Heart left ventricle (tissue), 16 donors: ENCODE data around the gene TMEM272. TPM values are rescaled to one million over a fixed set of nuclear protein-coding genes. Genes with fewer than 3 reads are reported as not detected.

Source experiments
- ATAC-seq, 4 donors: fragments of 200-7000 bp; cut with Tn5 transposase; one replicate each; pipeline ENCODE4 v1.9.1; 2020 to 2022; ENCODE audit warnings: moderate library complexity in 4 of 4, mild to moderate bottlenecking in 3 of 4, moderate number of reproducible peaks in 1 of 4
- DNase-seq, 5 donors: peaks; one replicate each; pipeline ENCODE4 v3.0.0-alpha.2; 2020
- H3K27ac ChIP-seq, 12 donors: fragments of 200-600 bp; sonication (generic) in 4 of 12; one replicate each; pipeline versions ENCODE4 v1.5.0 to v1.8.0; 2016 to 2022; ENCODE audit warnings: mild to moderate bottlenecking in 2 of 12
- H3K27me3 ChIP-seq, 9 donors: fragments of 200-600 bp; sonication (generic) in 2 of 9; one replicate each; pipeline versions ENCODE4 v1.5.1 to v1.8.0; 2016 to 2022; ENCODE audit warnings: mild to moderate bottlenecking in 3 of 9
- H3K36me3 ChIP-seq, 9 donors: fragments of 200-600 bp; sonication (generic) in 2 of 9; one replicate each; pipeline versions ENCODE4 v1.5.0 to v1.8.0; 2018 to 2022; ENCODE audit warnings: mild to moderate bottlenecking in 2 of 9
- H3K4me1 ChIP-seq, 12 donors: fragments of 200-600 bp; sonication (generic) in 4 of 12; one replicate each; pipeline versions ENCODE4 v1.5.0 to v1.8.0; 2016 to 2022; ENCODE audit warnings: mild to moderate bottlenecking in 3 of 12
- H3K4me3 ChIP-seq, 12 donors: fragments of 200-600 bp; sonication (generic) in 4 of 12; one replicate each; pipeline versions ENCODE4 v1.5.0 to v1.8.0; 2017 to 2022; ENCODE audit warnings: mild to moderate bottlenecking in 9 of 12, moderate library complexity in 4 of 12
- H3K9me3 ChIP-seq, 12 donors: fragments of 200-600 bp; sonication (generic) in 4 of 12; one replicate each; pipeline versions ENCODE4 v1.5.0 to v1.8.0; 2016 to 2022; ENCODE audit warnings: mild to moderate bottlenecking in 1 of 12
- POLR2A ChIP-seq, 2 donors: fragments of 450-650 bp; IDR thresholded peaks; one replicate each; pipeline ENCODE4 v1.6.1; 2017; ENCODE audit warnings: antibody characterized with exemption in 2 of 2, mild to moderate bottlenecking in 2 of 2, moderate library complexity in 2 of 2
- WGBS, 4 donors: extraction: QIAGEN DNeasy Blood & Tissue Kit in 2 of 4; methylation state at CpG; one replicate each; pipeline versions ENCODE4 v1.1.5 to v1.1.7; 2013 to 2018; 5-methylcytosine and 5-hydroxymethylcytosine counted together
- intact Hi-C, 10 donors: fragments of 100-400 bp; cut with DNase I; formaldehyde crosslinking; loops; one replicate each; pipeline versions ENCODE4 v1.11.1 to v1.14.2; 2022
- polyA plus RNA-seq, 2 donors: library from polyadenylated mRNA; stranded (reverse); fragments of 200-250 nt; gene quantifications; one replicate each; pipeline ENCODE4 v1.2.3, GENCODE V29; 2013
- total RNA-seq, 9 donors: library from RNA; depleted of rRNA in 2 of 9; stranded (reverse); fragments of >200 nt in 2 of 9; fragmentation: NEBNext Ultra II Directional in 3 of 9; extraction: Animal tissue kit (Norgen Biotek cat#: 25700) in 3 of 9; gene quantifications; one replicate each; pipeline versions ENCODE4 v1.1.0 to v1.2.4, GENCODE V29; 2016 to 2023
- TF ChIP-seq, protein P1 (sequence below), 12 donors: fragments of 200-600 bp; sonication (generic) in 4 of 12; IDR thresholded peaks; one replicate each; pipeline versions ENCODE4 v1.5.0 to v1.8.0; 2018 to 2022; ENCODE audit warnings: antibody characterized with exemption in 12 of 12, mild to moderate bottlenecking in 5 of 12
- donor health status: ischemic (EF 13 %, LVEDD 7.1; RV severe dilation, severe dysfunction).
- donor health status: healthy with polysubstance abuse.
- donor health status: DM: no; HTN: yes; CAD: no.
- donor health status: DM: no; HTN: no; CAD: no.
- donor health status: ischemic (EF 25% LVEDD 6.9; RV normal size, moderate dysfunction).
- donor health status: ischemic (EF 25% LVEDD 5.7; RV mildly dilated, moderate dysfunction).
- donor health status: healthy.
- donor health status: DM: yes; HTN: yes; CAD: no.
- donor health status: ischemic (EF 35%, LVEDD 5.7; RV mildly dilated, moderate dysfunction).
- donor health status: nonischemic (EF 11% LVEDD 7.7; RV severe dilation, severe dysfunction).
- donor health status: DM: yes; HTN: yes; CAD: no.
- donor health status: PGD.
- donor health status: ischemic (EF 29% LVEDD 5.4; RV normal size, mild dysfunction).
- donor health status: nonischemic (EF 23%, LVEDD 6.1; RV moderate dilation, normal function).

The TMEM272 gene
- total and polyA plus RNA-seq, 11 donors, result 0.14 to 1.6 (median 0.33) TPM; not detected in 1

DNA sequence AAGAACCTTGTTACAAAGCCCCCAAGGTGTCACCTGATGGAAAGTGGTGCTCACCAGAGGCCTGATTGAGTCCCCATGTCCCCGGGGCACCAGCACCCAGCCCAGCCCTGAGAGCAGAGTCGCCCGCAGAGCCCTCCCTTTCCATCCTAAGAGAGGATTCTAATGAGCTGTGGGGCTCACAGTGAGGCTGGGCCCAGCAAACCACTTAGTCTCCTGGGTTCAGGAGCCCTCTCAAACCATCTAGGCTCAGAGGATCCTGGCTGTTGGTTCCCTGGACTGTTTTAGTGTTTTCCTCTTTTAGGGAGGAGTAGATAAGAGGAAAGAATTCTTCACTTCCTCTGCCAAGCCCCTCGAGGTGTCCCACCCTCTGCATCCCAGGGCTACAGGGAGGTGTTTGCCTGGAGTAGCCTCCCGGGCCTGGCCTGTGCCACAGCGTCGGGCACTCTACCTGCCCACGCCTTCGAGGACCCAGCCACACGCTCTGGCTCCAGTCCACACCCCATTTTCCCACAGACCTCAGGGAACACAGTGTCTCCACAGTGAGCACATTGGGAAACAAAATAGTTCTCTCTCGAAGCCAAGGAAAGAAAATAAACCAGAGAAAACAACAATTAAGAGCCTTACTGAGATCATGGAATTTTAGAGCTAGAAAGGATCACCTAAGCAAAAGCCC, 75.4 kb downstream of the TMEM272 start:
- DNase-seq (peak in 2 of 5 donors; percentile 60 to 64), ATAC-seq (peak; percentile 64 to 82 (median 78))
- WGBS, 4 donors, result 54 to 59% (median 57%) methylated on average over 9 to 11 of the region's 11 CpGs
- intact Hi-C loops, result loop anchor here in 4 of 10 donors (5.0 to 10.0 kb wide), 3 partner anchors 185 to 462 kb away; partner anchors contain the start of gene WDFY2 (in 3 of the 4)
- Histone ChIP-seq H3K27ac (peak overlapping the region in 11 of 12 donors; percentile 29 to 95 (median 64)), H3K36me3 (peaks cover 0 to 20% (median 15%) of the 10 kb centered on the region in 9 donors), H3K4me1 (peaks cover 0 to 43% (median 30%) of the 10 kb centered on the region in 12 donors), H3K27me3 (no peaks in the 10 kb centered on the region), H3K4me3 (no peak overlapping the region), H3K9me3 (no peaks in the 10 kb centered on the region)
- TF ChIP-seq, protein P1, sequence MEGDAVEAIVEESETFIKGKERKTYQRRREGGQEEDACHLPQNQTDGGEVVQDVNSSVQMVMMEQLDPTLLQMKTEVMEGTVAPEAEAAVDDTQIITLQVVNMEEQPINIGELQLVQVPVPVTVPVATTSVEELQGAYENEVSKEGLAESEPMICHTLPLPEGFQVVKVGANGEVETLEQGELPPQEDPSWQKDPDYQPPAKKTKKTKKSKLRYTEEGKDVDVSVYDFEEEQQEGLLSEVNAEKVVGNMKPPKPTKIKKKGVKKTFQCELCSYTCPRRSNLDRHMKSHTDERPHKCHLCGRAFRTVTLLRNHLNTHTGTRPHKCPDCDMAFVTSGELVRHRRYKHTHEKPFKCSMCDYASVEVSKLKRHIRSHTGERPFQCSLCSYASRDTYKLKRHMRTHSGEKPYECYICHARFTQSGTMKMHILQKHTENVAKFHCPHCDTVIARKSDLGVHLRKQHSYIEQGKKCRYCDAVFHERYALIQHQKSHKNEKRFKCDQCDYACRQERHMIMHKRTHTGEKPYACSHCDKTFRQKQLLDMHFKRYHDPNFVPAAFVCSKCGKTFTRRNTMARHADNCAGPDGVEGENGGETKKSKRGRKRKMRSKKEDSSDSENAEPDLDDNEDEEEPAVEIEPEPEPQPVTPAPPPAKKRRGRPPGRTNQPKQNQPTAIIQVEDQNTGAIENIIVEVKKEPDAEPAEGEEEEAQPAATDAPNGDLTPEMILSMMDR (IDR thresholded peaks at IDR 0.05), result no peak
- TF ChIP-seq POLR2A (IDR thresholded peaks at IDR 0.05), result no peak

DNA sequence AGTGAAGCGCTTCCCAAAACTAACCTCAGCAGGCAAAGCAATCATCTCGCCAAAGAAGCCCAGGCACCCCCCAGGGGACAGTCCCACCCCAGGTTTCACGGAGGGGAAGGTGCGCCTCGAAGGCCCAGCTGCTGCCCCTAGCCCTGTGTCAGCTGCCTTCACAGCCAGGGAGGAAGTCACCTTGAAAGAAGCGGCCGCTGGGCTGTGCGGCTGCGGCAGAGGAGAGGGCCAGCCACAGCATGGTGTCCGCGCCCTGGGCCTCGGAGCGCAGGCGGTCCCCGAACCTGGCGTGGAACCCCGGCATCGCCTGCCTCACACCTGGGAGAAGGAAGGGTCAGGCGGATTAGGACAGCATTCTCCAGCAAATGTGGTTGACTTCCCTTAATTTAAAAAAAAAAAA, 76.0 kb downstream of the TMEM272 start:
- no peaks in the 10 kb centered on the region for H3K27me3 ChIP-seq
- DNase-seq (no peak), ATAC-seq (no peak)
- 88 to 94% (median 89%) methylated on average over 19 of the region's 19 CpGs for WGBS, 4 donors
- intact Hi-C loops, result loop anchor here in 4 of 10 donors (5.0 to 10.0 kb wide), 3 partner anchors 184 to 462 kb away; partner anchors contain the start of gene WDFY2 (in 3 of the 4)
- H3K4me1 ChIP-seq, result peaks cover 0 to 49% (median 36%) of the 10 kb centered on the region in 12 donors
- TF ChIP-seq, protein P1 (IDR thresholded peaks at IDR 0.05), result no peak
- TF ChIP-seq POLR2A (IDR thresholded peaks at IDR 0.05), result no peak
- H3K9me3 ChIP-seq, result no peaks in the 10 kb centered on the region
- peaks cover 0 to 20% (median 15%) of the 10 kb centered on the region in 9 donors for H3K36me3 ChIP-seq
- H3K4me3 ChIP-seq, result no peak overlapping the region
- H3K27ac ChIP-seq, result peak overlapping the region in 11 of 12 donors; percentile 29 to 95 (median 64)

DNA sequence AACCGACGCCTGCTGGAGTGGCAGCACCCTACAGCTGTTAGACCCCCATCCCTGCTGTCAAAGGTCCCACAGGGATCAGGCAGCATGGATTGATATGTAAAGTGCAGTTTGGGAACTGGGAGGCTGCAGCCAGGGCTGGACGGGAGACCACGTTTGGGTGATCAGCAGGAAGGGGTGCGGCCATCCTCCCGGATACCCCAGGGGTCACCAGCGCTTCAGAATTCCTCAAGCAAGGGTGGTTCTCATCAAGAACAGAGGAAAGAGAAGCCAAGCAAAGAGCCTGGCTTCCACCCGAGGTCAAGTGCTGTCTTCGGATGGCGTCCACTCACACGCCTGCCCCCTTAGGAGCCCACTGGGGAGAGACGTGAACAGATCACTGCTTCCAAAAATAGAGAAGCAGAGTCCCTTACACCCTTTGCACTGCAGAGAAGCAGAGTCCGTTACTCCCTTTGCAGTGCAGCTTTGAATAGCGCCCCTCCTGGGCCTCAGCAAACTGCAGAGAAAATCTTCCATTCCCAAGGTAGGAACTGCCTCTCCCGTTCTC, 76.5 kb downstream of the TMEM272 start:
- Histone ChIP-seq H3K27me3 (no peaks in the 10 kb centered on the region), H3K9me3 (no peaks in the 10 kb centered on the region), H3K36me3 (peaks cover 0 to 19% (median 10%) of the 10 kb centered on the region in 9 donors), H3K4me1 (peaks cover 0 to 52% (median 40%) of the 10 kb centered on the region in 12 donors), H3K4me3 (no peak overlapping the region), H3K27ac (peak overlapping the region in 11 of 12 donors; percentile 29 to 95 (median 64))
- TF ChIP-seq, protein P1 (IDR thresholded peaks at IDR 0.05), result peak in 10 of 12 donors; percentile 5 to 44 (median 36)
- TF ChIP-seq POLR2A (IDR thresholded peaks at IDR 0.05), result no peak
- DNase-seq (no peak), ATAC-seq (peak; percentile 14 to 45 (median 24))
- intact Hi-C loops, result loop anchor here in 4 of 10 donors (5.0 to 10.0 kb wide), 3 partner anchors 184 to 461 kb away; partner anchors contain the start of gene WDFY2 (in 3 of the 4)
- 36 to 53% (median 44%) methylated on average over 15 of the region's 15 CpGs for WGBS, 4 donors

DNA sequence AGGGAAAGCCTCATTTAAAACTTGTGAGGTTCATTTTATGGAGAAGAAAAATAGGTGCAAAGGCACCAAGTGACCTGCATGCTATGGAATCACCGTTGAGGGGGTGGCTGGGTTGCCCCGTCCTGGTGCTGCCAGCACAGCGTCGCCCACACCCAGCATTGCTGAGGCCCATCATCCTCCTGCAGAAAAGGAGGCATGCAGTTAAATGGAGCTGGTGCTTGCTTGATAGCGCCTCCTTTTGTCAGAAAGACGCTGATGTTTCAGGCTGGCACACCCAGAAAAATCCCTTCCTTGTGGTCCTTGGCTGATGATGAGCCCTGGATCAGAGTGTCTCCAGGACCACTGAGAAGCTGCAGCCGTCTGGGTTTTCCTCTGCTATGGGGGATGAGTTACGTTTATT, 77.9 kb downstream of the TMEM272 start:
- 93 to 97% (median 94%) methylated on average over 8 of the region's 8 CpGs for WGBS, 4 donors
- no peak for ATAC-seq
- intact Hi-C loops, result loop anchor here in 4 of 10 donors (2.0 to 10.0 kb wide), 4 partner anchors 34 to 460 kb away; partner anchors contain the start of gene WDFY2 (in 3 of the 4)

More for the DNA sequence above, 77.9 kb downstream of the TMEM272 start:
- TF ChIP-seq POLR2A (IDR thresholded peaks at IDR 0.05), result no peak
- TF ChIP-seq, protein P1 (IDR thresholded peaks at IDR 0.05), result no peak
- Histone ChIP-seq H3K4me3 (no peak overlapping the region), H3K27me3 (no peaks in the 10 kb centered on the region), H3K36me3 (peaks cover 0 to 28% (median 9%) of the 10 kb centered on the region in 9 donors), H3K9me3 (no peaks in the 10 kb centered on the region), H3K4me1 (peaks cover 0 to 52% (median 40%) of the 10 kb centered on the region in 12 donors), H3K27ac (no peak overlapping the region)
- no peak for DNase-seq
